Adrenal gland (tissue), 12 donors: ENCODE measurements around the gene PRPF40A. TPM values are rescaled to one million over a fixed set of nuclear protein-coding genes. Genes with fewer than 3 reads are reported as not detected.

Experiments
- DNase-seq, 7 donors: peaks; one replicate each; pipeline ENCODE4 v3.0.0-alpha.2; 2019 to 2020
- H3K27ac ChIP-seq, 5 donors: fragments of 200-600 bp; sonication (generic) in 4 of 5; 1 replicate in 3 of 5; 2 replicates in 2 of 5; pipeline versions ENCODE4 v1.5.1 to v1.8.0; 2016 to 2020; ENCODE audit warnings: mild to moderate bottlenecking in 1 of 5
- H3K27me3 ChIP-seq: fragments of 200-600 bp; 2 replicates; pipeline ENCODE4 v1.8.0; 2021
- H3K36me3 ChIP-seq, 2 donors: fragments of 200-600 bp; replicated peaks in 1 of 2; 1 replicate in 1 of 2; 2 replicates in 1 of 2; pipeline versions ENCODE4 v1.5.1 to v1.8.0; 2018 to 2022
- H3K4me1 ChIP-seq, 2 donors: fragments of 200-600 bp; replicated peaks in 1 of 2; 1 replicate in 1 of 2; 2 replicates in 1 of 2; pipeline versions ENCODE4 v1.5.1 to v1.8.0; 2018 to 2021
- H3K4me3 ChIP-seq, 4 donors: fragments of 200-600 bp; sonication (generic) in 3 of 4; one replicate each; pipeline ENCODE4 v1.5.1; 2016 to 2018
- H3K9me3 ChIP-seq, 3 donors: fragments of 200-600 bp; sonication (generic) in 1 of 3; replicated peaks in 1 of 3; 1 replicate in 2 of 3; 2 replicates in 1 of 3; pipeline versions ENCODE4 v1.5.1 to v1.8.0; 2016 to 2021
- POLR2A ChIP-seq, 2 donors: fragments of 450-650 bp; IDR thresholded peaks; one replicate each; pipeline ENCODE4 v1.6.1; 2017; ENCODE audit warnings: antibody characterized with exemption in 2 of 2, mild to moderate bottlenecking in 2 of 2, moderate library complexity in 1 of 2
- WGBS, 4 donors: extraction: QIAGEN DNeasy Blood & Tissue Kit in 2 of 4; methylation state at CpG; one replicate each; pipeline versions ENCODE4 v1.1.5 to v1.1.7; 2013 to 2017; 5-methylcytosine and 5-hydroxymethylcytosine counted together
- intact Hi-C, 2 donors: fragments of 100-400 bp; cut with DNase I; formaldehyde crosslinking; loops; one replicate each; pipeline versions ENCODE4 v1.14.1 to v1.15.0; 2022 to 2023
- polyA plus RNA-seq, 3 donors: library from polyadenylated mRNA; stranded (reverse); fragments of 200-250 nt in 2 of 3; fragments of 350-450 nt in 1 of 3; fragmentation: Illumina TruSeq in 1 of 3; extraction: RNeasy Lipid Tissue Mini Kit (QIAGEN cat#74804) in 1 of 3; gene quantifications; one replicate each; pipeline ENCODE4 v1.2.3, GENCODE V29; 2013 to 2014
- total RNA-seq, 9 donors: library from RNA; depleted of rRNA in 4 of 9; stranded (reverse); fragments of >200 nt in 4 of 9; fragments of 120-200 nt in 1 of 9; fragmentation: NEBNext Ultra II Directional in 1 of 9; extraction: Animal tissue kit (Norgen Biotek cat#: 25700) in 1 of 9; gene quantifications; one replicate each; pipeline versions ENCODE4 v1.1.0 to v1.2.4, GENCODE V29; 2013 to 2023
- TF ChIP-seq, protein P1 (sequence below), 6 experiments: fragments of 450-650 bp in 4 of 6; fragments of 200-600 bp in 2 of 6; sonication (generic) in 1 of 6; IDR thresholded peaks; 1 replicate in 5 of 6; 2 replicates in 1 of 6; pipeline versions ENCODE4 v1.5.1 to v1.8.0; 2016 to 2021; ENCODE audit warnings: antibody characterized with exemption in 6 of 6, mild to moderate bottlenecking in 2 of 6, moderate library complexity in 1 of 6
- donor health status: healthy with polysubstance abuse.
- donor health status: Bipolar disorder and iron deficiency.
- donor health status: DM: yes; HTN: yes; CAD: no.
- donor health status: DM: no; HTN: no; CAD: no.
- donor health status: DM: no; HTN: no; CAD: no.
- donor health status: DM: yes; HTN: yes; CAD: no.

The PRPF40A gene
- total and polyA plus RNA-seq, 12 donors, result 15.6 to 133 (median 68.9) TPM

DNA sequence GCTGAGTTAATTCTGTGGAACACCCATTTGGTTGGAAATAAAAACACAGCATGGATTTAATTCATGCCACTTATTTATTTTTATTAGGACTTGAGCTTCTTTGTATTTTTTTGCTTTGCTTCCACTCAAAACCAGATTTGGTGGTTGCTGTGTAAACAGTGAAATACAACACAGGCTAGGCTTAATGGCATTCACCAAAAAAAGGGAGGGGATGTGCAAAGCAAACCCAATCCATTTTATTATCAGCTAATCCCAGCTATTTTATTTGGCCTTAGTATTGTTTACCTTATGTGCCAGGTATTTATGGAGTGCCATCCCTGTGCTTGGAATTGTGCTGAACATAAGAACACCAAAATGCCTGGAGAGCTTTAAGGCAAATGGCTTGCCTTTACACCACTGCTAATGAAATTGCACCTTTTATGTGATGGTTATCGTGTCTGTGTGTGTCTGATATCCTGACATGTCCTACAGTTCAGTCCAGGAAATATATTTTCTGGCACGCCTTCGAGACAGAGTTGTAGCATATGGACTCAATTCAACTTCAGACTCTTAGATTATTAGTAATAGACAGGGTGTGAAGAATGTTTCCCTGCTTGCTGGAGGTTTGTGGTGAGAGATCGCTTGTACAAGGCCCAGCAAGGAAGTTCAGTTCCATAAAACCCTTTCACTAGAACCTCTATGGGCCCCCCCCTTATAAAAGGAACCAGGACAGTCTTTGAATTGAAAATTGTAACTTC is 99.6 kb downstream of the PRPF40A start:
- Histone ChIP-seq H3K4me1 (peaks cover 0 to 12% of the 10 kb centered on the region in 2 donors), H3K4me3 (no peak overlapping the region), H3K27me3 (no peaks in the 10 kb centered on the region), H3K36me3 (peaks cover 0 to 22% of the 10 kb centered on the region in 2 donors), H3K9me3 (no peaks in the 10 kb centered on the region), H3K27ac (no peak overlapping the region)
- no peak for DNase-seq
- TF ChIP-seq POLR2A (IDR thresholded peaks at IDR 0.05), result no peak
- TF ChIP-seq, protein P1, sequence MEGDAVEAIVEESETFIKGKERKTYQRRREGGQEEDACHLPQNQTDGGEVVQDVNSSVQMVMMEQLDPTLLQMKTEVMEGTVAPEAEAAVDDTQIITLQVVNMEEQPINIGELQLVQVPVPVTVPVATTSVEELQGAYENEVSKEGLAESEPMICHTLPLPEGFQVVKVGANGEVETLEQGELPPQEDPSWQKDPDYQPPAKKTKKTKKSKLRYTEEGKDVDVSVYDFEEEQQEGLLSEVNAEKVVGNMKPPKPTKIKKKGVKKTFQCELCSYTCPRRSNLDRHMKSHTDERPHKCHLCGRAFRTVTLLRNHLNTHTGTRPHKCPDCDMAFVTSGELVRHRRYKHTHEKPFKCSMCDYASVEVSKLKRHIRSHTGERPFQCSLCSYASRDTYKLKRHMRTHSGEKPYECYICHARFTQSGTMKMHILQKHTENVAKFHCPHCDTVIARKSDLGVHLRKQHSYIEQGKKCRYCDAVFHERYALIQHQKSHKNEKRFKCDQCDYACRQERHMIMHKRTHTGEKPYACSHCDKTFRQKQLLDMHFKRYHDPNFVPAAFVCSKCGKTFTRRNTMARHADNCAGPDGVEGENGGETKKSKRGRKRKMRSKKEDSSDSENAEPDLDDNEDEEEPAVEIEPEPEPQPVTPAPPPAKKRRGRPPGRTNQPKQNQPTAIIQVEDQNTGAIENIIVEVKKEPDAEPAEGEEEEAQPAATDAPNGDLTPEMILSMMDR (IDR thresholded peaks at IDR 0.05), result no peak
- WGBS, 4 donors, result 77 to 89% (median 85%) methylated on average over 4 of the region's 4 CpGs
- intact Hi-C loops, result no loop called here

DNA sequence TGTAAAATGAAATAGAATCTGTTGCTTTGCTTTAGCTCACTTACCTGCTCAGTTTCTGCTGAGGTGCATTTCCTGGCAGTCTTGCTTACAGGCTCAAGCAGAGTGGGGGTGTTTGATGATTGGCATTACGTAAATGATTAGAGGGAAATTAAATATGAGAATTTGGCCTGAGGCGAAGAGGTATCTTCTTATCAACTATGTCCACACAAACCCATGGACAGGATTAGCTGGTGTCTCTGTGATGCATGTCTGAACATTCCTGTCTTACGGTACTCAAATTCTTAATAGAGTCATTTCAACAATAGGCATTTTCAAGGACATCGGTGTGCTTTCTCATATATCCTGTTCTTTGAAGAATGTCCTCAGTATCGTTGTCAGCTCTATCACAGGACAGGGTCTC is 102.1 kb downstream of the PRPF40A start:
- TF ChIP-seq POLR2A (IDR thresholded peaks at IDR 0.05), result no peak
- TF ChIP-seq, protein P1 (IDR thresholded peaks at IDR 0.05), result no peak
- peaks cover 0 to 24% of the 10 kb centered on the region in 2 donors for H3K4me1 ChIP-seq
- DNase-seq, result no peak
- no peaks in the 10 kb centered on the region for H3K9me3 ChIP-seq
- H3K4me3 ChIP-seq, result no peak overlapping the region
- H3K27ac ChIP-seq, result no peak overlapping the region
- 71 to 79% (median 76%) methylated on average over 5 of the region's 5 CpGs for WGBS, 4 donors
- intact Hi-C loops, result no loop called here
- peaks cover 0 to 15% of the 10 kb centered on the region in 2 donors for H3K36me3 ChIP-seq
- H3K27me3 ChIP-seq, result no peaks in the 10 kb centered on the region

DNA sequence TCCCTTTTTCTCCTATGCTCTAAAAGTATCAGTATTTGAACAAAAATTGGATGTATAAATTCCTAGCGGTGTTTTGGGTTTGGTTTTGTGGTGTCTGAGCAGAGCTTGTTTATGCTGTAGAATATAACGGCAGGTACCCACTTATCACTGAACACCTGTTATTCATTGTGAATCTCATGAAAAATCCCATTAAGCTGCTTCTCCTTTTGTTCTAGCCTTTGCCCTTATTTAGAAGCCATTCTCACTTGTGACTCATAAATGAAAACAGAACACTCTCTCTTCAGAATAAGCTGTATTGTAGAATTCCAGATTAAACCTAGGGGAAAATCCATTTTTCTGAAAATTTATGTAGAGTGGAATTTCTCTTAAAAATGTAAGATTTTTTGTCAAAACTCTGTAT is 104.0 kb downstream of the PRPF40A start:
- Histone ChIP-seq H3K36me3 (peaks cover 0 to 7% of the 10 kb centered on the region in 2 donors), H3K27ac (peak overlapping the region in 1 of 5 donors; percentile 72), H3K9me3 (no peaks in the 10 kb centered on the region), H3K4me3 (no peak overlapping the region), H3K4me1 (peaks cover 0 to 24% of the 10 kb centered on the region in 2 donors), H3K27me3 (no peaks in the 10 kb centered on the region)
- 81 to 97% (median 87%) methylated on average over 2 of the region's 2 CpGs for WGBS, 4 donors
- no peak for DNase-seq
- TF ChIP-seq, protein P1 (IDR thresholded peaks at IDR 0.05), result no peak
- TF ChIP-seq POLR2A (IDR thresholded peaks at IDR 0.05), result no peak
- intact Hi-C loops, result no loop called here

DNA sequence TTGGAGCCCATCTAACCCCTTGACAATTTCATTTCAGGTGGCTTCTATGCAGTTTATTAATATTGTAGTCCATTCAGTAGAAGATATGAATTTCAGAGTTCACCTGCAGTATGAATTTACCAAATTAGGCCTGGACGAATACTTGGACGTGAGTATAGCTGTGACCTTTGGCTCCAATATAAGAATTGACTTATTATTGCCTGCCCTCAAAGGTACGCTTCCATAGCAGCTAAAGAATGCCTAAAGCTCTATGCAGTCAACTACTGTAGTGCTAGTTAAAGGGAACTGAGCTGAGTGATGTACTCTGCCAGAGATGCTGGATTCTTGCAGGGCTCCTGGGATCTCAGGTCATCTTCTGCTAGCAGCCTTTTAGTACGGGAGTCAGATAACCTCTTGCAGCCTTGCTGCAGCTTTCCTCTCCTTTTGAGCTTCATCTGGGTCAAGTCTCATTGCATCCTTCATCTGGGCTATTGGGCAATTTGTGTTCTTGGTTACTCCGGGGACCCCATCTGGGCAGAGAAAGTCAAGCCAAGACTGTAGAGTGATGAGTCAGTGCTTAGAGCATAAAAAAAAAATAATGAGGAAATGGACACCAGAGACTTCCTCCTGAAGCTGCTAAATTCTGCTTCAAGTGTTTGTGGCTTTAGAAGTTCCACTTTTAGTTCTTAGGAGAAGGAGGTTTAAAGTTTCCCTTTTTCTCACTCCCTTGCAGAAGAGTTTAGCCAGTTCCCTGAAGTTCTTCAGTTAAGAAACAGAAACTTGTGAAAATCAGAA is 105.6 kb downstream of the PRPF40A start:
- intact Hi-C loops, result no loop called here
- H3K36me3 ChIP-seq, result no peaks in the 10 kb centered on the region
- no peak for TF ChIP-seq POLR2A (IDR thresholded peaks at IDR 0.05)
- TF ChIP-seq, protein P1 (IDR thresholded peaks at IDR 0.05), result no peak
- 52 to 71% (median 65%) methylated on average over 5 of the region's 5 CpGs for WGBS, 4 donors
- peak overlapping the region in 1 of 4 donors; percentile 35 for H3K4me3 ChIP-seq
- peak in 5 of 7 donors; percentile 32 to 63 (median 49) for DNase-seq
- H3K9me3 ChIP-seq, result no peaks in the 10 kb centered on the region
- peaks cover 0 to 24% of the 10 kb centered on the region in 2 donors for H3K4me1 ChIP-seq
- H3K27me3 ChIP-seq, result no peaks in the 10 kb centered on the region
- peak overlapping the region in 3 of 5 donors; percentile 57 to 86 (median 68) for H3K27ac ChIP-seq
